Measurements from ENCODE around the gene TOR4A.

The TOR4A gene

GRCh38 chr9:137306850-137307254, 29.3 kb downstream of the TOR4A start:
- no peak for DNase-seq (ENCODE audit: low spot score)

GRCh38 chr9:137307255-137308056, 29.9 kb downstream of the TOR4A start:
- DNase-seq (ENCODE audit: low spot score) = no peak

- DNase-seq (ENCODE audit: low spot score) = no peak
Measured at GRCh38 chr9:137308057-137308619, 30.6 kb downstream of the TOR4A start.

- no peak for DNase-seq (ENCODE audit: low spot score)
Measured at GRCh38 chr9:137309368-137310188, 32.1 kb downstream of the TOR4A start.

- no peak for DNase-seq (ENCODE audit: low spot score)
Measured at GRCh38 chr9:137310189-137311052, 32.9 kb downstream of the TOR4A start.

- no peak for DNase-seq (ENCODE audit: low spot score)
Measured at GRCh38 chr9:137311171-137311985, 33.9 kb downstream of the TOR4A start.

GRCh38 chr9:137311986-137312851, 34.7 kb downstream of the TOR4A start:
- no peak for DNase-seq (ENCODE audit: low spot score)

GRCh38 chr9:137312852-137313325, 35.4 kb downstream of the TOR4A start:
- no peak for DNase-seq (ENCODE audit: low spot score)

- DNase-seq (ENCODE audit: low spot score) = no peak
Measured at GRCh38 chr9:137313326-137313936, 35.9 kb downstream of the TOR4A start.

GRCh38 chr9:137313956-137314560, 36.5 kb downstream of the TOR4A start:
- no peak for DNase-seq (ENCODE audit: low spot score)

- DNase-seq (ENCODE audit: low spot score) = no peak
Measured at GRCh38 chr9:137314561-137315560, 37.3 kb downstream of the TOR4A start.

- no peak for DNase-seq (ENCODE audit: low spot score)
Measured at GRCh38 chr9:137315581-137316011, 38.1 kb downstream of the TOR4A start.

GRCh38 chr9:137316012-137316981, 38.8 kb downstream of the TOR4A start:
- DNase-seq (ENCODE audit: low spot score) = no peak

GRCh38 chr9:137317021-137317717, 39.6 kb downstream of the TOR4A start:
- no peak for DNase-seq (ENCODE audit: low spot score)

- DNase-seq (ENCODE audit: low spot score) = no peak
Measured at GRCh38 chr9:137317718-137318511, 40.4 kb downstream of the TOR4A start.

All from RKO (cell line).